Adrenal gland (tissue), 5 donors: ENCODE data around the gene GNPNAT1.

Source experiments
- POLR2A ChIP-seq, 2 donors: fragments of 450-650 bp; IDR thresholded peaks; one replicate each; pipeline ENCODE4 v1.6.1; 2017; ENCODE audit warnings: antibody characterized with exemption in 2 of 2, mild to moderate bottlenecking in 2 of 2, moderate library complexity in 1 of 2
- TF ChIP-seq, protein P1 (sequence below), 6 experiments: fragments of 450-650 bp in 4 of 6; fragments of 200-600 bp in 2 of 6; sonication (generic) in 1 of 6; IDR thresholded peaks; 1 replicate in 5 of 6; 2 replicates in 1 of 6; pipeline versions ENCODE4 v1.5.1 to v1.8.0; 2016 to 2021; ENCODE audit warnings: antibody characterized with exemption in 6 of 6, mild to moderate bottlenecking in 2 of 6, moderate library complexity in 1 of 6
- donor health status: DM: no; HTN: no; CAD: no.

DNA sequence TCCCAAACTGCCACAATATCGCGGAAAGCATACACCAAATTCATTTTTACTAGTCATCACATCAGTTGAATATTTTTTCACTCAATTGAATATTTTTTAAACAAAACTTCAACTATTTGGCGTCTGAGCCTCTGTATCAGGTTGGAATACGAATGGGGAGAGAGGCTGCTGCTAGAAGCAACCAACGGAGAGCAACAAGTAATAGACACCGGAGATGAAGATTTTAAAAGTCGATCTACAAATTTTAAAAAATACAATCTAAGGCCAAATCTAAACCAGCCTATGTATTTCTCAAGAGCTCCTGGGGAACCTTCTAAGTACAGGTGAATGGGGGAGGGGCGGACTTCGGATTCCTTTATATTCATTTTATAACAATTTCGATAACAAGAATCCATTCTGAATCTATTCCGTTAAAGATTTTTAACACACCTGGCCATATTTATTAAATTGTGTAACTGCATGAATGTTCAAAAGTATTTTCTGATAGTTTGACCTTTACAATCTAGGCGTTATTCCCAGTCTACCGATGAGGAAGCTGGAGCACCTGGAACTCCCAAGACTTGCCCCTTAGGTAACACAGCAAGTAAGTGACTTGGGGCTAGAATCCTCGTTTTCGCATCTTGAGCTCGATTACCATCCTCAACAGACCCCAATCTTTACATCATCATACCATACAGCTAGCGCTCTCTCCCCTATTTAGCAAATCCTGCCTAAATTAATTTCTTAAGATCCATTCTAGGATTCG lies 1.2 kb downstream of the GNPNAT1 start:
- no peak for TF ChIP-seq POLR2A (IDR thresholded peaks at IDR 0.05)
- TF ChIP-seq, protein P1, sequence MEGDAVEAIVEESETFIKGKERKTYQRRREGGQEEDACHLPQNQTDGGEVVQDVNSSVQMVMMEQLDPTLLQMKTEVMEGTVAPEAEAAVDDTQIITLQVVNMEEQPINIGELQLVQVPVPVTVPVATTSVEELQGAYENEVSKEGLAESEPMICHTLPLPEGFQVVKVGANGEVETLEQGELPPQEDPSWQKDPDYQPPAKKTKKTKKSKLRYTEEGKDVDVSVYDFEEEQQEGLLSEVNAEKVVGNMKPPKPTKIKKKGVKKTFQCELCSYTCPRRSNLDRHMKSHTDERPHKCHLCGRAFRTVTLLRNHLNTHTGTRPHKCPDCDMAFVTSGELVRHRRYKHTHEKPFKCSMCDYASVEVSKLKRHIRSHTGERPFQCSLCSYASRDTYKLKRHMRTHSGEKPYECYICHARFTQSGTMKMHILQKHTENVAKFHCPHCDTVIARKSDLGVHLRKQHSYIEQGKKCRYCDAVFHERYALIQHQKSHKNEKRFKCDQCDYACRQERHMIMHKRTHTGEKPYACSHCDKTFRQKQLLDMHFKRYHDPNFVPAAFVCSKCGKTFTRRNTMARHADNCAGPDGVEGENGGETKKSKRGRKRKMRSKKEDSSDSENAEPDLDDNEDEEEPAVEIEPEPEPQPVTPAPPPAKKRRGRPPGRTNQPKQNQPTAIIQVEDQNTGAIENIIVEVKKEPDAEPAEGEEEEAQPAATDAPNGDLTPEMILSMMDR (IDR thresholded peaks at IDR 0.05) = no peak
